GM19452 (cell line): ENCODE data around the gene MAPK1.
"Not testable (repeated sequence)": the region's sequence is repeated elsewhere in the genome, so short reads cannot be mapped to it uniquely, and the experiment has no call there.

ENCODE experiments used
- ATAC-seq: cut with Tn5 transposase; IDR thresholded peaks from one replicate; pipeline ENCODE4 v1.9.1; 2021; ENCODE audit not compliant: unreplicated experiment

MAPK1 gene

DNA sequence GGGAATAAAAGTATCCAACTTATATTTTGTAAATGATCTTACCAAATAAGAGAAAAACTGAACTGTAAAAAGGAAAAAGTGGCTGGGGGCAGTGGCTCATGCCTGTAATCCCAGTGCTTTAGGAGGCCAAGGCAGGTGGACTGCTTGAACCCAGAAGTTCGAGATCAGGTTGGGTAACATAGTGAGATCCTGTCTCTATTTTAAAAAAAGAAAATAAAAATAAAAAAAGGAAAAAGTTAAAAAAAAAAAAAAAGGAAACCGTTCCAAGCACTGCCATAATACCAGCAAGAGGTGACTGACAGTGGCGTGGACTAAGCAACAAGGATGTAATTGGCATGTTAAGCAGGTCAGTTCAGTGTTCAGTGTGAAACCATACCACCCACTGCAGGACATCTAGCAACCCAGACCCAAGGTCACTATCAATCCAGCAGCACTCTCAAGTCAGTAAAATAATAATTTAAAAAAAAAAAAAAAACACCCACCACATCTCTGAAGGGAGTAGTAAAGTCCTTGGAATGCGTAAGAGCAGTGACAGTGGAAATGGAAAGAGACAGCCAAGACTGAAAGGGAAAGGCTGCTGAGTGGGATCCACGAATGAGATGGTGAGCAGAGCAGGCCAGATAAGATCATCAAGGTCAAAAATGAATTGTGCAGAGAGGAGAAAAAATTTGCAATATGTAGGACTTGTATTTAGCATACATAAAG lies 43.6 kb downstream of the MAPK1 start:
- no peak for ATAC-seq

GRCh38 chr22:21819183-21819770 lies 48.2 kb downstream of the MAPK1 start:
- ATAC-seq, result no peak

DNA sequence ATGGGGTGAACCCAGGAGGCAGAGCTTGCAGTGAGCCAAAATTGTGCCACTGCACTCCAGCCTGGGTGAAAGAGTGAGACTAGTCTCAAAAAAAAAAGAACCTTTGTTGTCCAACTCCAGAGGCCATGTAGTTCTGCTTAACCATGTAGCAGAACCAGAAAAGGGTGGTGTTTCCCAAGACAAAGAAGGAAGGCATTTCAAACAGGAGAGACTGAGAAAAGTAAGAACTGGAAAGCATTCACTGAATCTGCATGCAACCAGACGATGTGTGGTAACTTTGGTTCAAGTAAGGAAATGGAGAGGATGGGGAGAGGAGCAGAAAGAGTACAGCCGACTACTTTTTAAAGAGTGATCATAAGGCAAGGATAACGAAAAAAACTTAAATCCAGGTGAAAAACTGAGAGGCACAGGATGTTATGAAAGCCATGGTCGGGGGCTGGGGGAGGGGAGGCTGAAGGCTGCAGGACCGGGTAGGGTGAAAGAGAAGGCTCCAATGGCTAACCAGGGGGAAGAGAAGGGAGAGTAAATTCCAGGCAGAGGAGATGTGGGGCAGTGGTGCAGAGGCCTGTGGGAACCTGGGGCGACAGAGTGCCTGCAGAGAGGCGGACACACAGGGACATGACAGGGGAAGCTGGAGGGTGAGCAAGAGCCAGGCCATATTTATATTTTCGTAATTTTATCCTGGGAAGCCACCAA lies 48.8 kb downstream of the MAPK1 start:
- no peak for ATAC-seq

- ATAC-seq, result not testable (repeated sequence)
Measured at GRCh38 chr22:21817497-21817853, 50.0 kb downstream of the MAPK1 start.

- no peak for ATAC-seq
Measured at GRCh38 chr22:21816787-21817496, 50.5 kb downstream of the MAPK1 start.

- ATAC-seq, result no peak
Measured at GRCh38 chr22:21816472-21816786, 51.0 kb downstream of the MAPK1 start.

DNA sequence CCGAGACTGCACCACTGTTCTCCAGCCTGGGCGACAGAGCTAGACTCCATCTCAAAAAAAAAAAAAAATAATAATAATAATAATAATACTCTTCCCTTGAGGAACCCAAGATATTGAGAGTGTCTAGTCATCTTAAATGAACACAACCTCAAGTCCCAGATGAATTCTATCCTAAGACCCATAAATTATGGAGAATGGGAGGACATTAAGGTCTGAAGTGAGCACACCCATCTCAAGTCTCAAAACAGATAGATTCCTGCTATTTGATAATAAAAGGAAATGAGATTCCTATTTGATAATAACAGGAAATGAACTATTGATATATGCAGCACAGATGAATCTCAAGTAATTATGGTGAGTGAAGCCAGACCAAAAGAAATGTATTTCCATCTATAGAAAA lies 51.5 kb downstream of the MAPK1 start:
- ATAC-seq, result no peak

GRCh38 chr22:21815357-21815756 lies 52.1 kb downstream of the MAPK1 start:
- ATAC-seq, result no peak

DNA sequence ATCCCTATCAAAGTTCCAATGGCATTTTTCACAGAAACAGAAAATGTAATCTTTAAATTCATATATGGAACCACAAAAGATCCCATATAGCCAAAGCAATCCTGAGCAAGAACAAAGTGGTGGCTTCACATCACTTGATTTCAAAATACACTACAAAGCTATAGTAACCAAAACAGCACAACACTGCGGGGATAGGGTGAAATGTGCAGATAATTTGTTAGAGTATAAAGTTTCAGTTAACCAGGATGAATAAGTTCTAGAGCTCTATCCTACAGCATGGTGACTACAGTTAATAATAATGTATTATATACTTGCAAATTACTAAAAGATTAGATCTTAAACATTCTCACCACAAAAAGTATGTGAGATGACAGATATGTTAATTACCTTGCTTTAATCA lies 55.5 kb downstream of the MAPK1 start:
- ATAC-seq, result no peak

- no peak for ATAC-seq
Measured at GRCh38 chr22:21807544-21808529, 59.6 kb downstream of the MAPK1 start.

GRCh38 chr22:21805325-21805724 lies 62.1 kb downstream of the MAPK1 start:
- not testable (repeated sequence) for ATAC-seq

DNA sequence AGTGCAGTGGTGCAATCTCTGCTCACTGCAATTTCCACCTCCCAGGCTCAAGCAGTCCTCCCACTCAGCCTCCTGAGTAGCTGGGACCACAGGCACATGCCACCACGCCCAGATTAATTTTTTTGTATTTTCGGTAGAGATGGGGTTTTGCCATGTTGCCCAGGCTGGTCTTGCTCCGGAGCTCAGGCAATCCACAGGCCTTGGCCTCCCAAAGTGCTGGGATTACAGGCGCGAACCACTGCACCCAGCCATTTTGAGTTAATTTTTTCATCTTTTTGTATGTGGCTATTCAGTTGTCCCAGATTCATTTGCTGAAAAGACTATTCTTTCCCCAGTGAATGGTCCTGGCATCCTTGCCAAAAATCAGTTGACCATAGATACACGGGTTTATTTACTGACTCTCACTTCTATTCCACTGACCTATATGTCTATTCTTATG lies 63.6 kb downstream of the MAPK1 start:
- no peak for ATAC-seq

GRCh38 chr22:21802673-21803072 lies 64.8 kb downstream of the MAPK1 start:
- no peak for ATAC-seq

- ATAC-seq, result no peak
Measured at GRCh38 chr22:21802056-21802455, 65.4 kb downstream of the MAPK1 start.

GRCh38 chr22:21801304-21801644 lies 66.2 kb downstream of the MAPK1 start:
- ATAC-seq, result not testable (repeated sequence)

DNA sequence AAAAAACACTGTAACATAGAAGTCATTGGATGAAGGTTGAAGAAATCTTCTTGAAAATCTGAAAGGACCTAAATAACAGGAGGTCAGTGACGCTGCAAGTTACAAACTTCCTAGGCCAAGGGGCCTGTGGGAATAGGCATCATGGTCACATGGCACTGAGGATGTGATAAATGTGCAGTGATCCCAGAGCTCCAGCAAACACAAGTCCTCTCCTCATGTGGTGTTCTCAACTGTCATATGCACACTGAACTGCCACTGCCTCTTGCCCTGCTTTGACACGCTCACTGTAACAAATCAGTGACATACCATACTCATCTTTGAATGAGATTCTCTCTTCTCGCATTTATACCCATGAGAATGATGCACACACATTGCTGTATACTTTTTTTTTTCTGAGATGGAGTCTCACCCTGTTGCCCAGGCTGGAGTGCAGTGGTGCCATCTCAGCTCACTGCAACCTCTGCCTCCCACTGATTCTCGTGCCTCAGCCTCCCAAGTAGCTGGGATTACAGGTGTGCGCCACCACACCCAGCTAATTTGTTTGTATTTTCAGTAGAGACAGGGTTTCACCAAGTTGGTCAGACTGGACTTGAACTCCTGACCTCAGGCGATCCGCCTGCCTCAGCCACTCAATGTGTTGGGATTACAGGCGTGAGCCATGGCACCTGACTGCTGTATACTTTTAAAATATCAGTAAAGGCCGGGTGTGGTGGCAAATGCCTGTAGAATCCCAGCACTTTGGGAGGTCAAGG lies 66.7 kb downstream of the MAPK1 start:
- ATAC-seq, result no peak

GRCh38 chr22:21797444-21798221 lies 69.8 kb downstream of the MAPK1 start:
- ATAC-seq, result no peak

GRCh38 chr22:21796863-21797262 lies 70.6 kb downstream of the MAPK1 start:
- no peak for ATAC-seq

DNA sequence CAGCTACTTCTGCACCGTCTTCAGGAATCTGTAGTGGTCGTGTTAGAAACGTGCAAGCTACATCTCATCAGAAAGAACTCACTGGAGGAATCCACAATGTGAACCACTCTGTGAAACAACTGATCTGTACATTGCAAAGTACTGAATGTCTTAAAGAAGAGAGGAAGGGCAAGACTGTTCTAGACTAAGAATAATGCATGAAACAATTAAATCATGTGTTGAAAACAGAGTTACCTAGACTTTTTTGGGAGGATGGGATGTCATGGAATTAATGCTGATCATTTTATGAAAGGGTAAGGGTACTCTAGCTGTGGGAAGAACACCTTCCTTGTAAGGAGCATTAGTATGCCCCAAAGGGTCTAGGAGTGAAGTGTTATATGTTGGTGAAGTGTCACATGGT lies 71.2 kb downstream of the MAPK1 start:
- ATAC-seq, result no peak
